ENCODE results near the gene SAT2.

GRCh38 chr17:7647018-7647417, 19.4 kb upstream of the SAT2 start:
- TF ChIP-seq SIN3A (IDR thresholded peaks at IDR 0.05; ENCODE audit: low read depth), result no peak
- no peak for TF ChIP-seq RAD21 (IDR thresholded peaks at IDR 0.05; ENCODE audit: low read depth)
- TF ChIP-seq, protein P1, sequence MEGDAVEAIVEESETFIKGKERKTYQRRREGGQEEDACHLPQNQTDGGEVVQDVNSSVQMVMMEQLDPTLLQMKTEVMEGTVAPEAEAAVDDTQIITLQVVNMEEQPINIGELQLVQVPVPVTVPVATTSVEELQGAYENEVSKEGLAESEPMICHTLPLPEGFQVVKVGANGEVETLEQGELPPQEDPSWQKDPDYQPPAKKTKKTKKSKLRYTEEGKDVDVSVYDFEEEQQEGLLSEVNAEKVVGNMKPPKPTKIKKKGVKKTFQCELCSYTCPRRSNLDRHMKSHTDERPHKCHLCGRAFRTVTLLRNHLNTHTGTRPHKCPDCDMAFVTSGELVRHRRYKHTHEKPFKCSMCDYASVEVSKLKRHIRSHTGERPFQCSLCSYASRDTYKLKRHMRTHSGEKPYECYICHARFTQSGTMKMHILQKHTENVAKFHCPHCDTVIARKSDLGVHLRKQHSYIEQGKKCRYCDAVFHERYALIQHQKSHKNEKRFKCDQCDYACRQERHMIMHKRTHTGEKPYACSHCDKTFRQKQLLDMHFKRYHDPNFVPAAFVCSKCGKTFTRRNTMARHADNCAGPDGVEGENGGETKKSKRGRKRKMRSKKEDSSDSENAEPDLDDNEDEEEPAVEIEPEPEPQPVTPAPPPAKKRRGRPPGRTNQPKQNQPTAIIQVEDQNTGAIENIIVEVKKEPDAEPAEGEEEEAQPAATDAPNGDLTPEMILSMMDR (IDR thresholded peaks at IDR 0.05 in 2 of 3, conservative IDR thresholded peaks at IDR 0.05 in 1 of 3; ENCODE audit: borderline replicate concordance in 1 of 3, insufficient read depth in 1 of 3, low read depth in 2 of 3, low read length in 2 of 3), result no peak
- no peak for TF ChIP-seq POLR2A (IDR thresholded peaks at IDR 0.05; ENCODE audit: borderline replicate concordance, extremely low read depth, insufficient read depth, insufficient read length)

Measured in HCT116 (cell line).